Measurements from ENCODE around the gene CSTPP1.
"Not testable (repeated sequence)": the region's sequence is repeated elsewhere in the genome, so short reads cannot be mapped to it uniquely, and the experiment has no call there.

Gene CSTPP1

DNA sequence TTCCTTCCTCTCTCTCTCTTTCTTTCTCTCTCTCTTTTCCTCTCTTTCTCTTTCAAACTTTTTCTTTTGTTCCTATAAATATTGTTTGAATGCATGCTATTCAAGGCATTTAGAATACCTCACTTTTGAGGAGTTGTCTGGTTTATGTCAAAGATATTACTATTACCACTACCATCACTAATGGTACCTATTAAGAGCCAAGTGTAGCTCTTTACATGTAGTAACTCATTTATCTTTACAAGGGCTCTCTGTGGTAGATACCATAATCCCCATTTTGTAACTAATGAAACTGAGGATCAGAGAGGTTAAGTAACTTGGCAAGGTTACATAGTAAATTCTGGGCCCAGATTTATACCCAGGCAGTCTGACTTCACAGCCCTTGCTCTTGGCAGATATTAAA is 116.0 kb downstream of the CSTPP1 start:
- DNase-seq, result no peak

DNA sequence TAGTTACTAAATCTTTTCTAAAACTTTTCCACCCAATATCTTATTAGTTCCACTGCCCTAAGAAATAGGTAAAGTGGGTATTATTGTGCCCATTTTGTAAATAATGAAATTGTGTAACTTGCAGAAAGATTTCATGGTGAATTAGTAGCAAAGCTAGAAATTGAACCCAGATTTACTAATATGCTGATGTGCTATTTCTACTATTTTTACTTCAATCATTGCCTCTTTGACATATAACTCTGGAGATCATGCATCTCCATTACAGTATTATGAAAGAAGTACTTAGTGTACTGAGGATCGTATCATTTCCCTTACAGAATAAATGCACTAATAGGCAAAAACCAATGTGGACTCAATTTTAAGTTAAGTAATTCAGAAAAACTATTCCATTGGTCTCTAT is 119.0 kb downstream of the CSTPP1 start:
- no peak for DNase-seq

DNA sequence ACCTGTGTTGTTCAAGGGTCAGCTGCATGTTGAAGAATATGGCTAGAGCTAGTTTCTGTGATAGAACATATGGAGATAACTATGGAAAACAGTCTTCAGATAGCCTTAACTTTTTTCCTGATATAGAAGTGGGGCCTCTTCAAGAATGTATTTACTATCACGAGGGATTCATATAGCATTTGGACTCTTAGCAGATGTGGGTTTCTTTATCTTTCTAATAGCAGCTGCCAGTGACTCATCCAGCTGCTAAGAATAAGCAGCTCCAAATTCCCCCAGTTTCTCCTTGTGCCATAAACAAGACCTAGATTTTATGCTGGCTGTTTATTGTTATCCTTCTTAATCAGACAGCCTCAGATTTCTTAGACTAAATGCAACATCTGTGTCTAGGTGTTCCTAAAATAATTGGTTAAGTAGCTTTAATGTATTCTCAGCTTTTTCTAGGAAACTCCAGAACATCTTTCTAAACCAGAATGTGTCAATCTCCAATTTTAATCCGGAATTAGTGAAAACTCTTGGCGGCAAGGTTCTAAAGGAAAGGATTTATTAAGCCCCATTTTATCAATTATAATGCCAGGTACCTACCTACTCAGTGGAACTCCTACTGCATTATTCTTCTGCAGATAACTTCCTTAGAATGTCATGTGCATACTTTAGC is 119.8 kb downstream of the CSTPP1 start:
- DNase-seq, result no peak

DNA sequence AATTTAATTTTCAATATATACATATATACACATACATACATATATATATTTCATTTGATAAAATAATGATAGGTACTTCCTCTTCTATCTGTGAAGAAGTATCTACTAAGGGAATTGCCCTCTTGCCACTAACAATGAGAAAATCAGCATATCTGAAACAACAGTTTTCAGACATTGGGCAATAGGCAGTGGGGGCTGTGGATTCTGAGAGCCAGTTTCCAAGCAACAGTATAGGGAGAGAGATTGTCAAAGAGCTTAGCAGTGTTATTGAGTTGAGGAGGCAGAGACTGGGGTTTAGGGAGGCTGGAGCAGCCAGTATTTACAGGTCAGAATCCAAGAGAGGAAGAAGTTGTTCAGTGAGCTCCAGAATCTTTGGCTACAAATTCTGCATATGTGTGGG is 120.8 kb downstream of the CSTPP1 start:
- DNase-seq, result no peak

DNA sequence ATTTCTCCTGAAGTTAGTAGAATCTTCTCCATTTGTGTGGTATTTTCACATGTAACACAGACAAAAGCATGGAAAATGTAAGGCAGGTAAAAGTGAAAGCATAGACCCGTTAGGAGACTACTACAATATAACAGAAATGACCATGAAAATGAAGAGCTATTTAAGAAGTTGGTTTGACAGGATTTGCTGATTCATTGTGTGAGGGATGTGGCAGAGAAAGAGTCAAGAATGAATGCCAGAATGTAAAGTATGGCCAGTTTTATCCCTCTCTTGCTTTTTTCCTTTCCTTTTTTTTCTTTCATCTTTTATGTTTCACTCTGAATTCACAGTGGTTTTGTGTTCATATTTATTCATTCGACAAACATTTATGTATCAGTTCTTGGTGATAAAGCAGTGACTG is 124.2 kb downstream of the CSTPP1 start:
- no peak for DNase-seq

DNA sequence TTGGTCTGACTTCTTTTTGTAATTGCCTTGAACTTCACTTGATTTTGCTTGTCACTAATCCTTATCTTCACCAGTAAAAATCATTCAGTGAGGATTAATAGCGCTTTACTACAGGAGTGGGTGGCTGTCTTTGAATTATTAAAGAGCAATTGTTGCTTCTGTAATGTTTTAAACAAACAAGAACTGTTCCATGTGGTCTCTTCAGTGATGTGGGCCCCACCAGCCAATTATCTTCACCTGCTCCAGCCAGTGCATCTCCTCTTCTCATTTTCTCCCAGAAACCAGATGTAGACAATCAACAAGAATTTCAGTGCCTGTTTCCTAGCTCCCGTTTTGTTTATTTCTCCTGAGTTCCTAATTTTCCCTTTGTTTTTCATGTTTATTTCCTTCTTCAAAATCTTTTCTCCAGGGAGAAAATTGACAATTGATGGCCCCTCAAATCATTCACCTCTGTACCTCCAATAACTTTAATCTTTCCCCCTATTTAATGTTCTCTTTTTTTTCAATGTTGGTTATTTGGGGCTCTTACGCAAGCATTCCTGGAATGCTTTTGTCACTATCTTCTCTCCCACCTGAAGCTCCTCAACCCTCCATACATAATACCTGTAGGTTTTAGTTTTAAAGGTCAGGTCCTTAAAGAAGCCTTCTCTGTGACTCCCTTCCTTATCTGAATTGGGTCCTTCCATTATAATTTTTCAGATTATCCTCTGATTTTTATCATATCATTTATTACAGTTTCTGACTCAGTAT is 125.0 kb downstream of the CSTPP1 start:
- DNase-seq, result no peak

DNA sequence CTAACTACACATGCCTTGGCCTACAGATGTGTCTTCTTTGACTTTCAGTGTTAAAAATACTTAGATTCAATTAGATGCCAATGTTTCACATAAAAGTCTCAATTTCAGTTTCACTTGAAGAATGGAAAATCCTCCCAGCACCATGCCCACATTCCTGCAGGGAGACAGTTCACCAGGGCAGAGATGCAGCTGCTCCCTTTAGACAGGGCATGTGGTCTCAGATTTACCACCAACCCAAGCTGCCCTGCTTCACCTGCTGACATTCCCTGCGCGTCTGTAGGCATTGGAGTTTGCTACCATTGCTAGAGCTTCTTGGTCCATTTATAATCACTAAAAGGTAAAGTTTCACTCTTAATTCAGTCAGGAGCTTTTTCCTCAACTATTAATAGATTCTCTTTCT is 126.2 kb downstream of the CSTPP1 start:
- DNase-seq, result no peak

DNA sequence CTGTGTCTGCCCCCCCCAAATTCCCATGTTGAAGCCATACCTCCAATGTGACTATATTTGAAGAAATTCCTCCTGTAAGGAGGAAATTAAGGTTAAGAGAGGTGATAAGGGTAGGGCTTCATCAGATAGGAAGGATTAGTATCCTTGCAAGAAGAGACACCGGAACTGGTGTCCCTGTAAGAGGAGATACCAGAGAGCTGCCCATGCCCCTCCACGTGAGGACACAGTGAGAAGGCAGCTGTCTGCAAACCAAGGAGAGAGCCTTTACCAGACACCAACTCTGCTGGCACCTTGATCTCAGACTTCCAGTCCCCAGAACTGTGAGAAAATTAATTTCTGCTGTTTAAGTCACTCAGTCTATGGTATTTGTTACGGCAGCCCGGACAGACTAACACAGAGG is 130.8 kb downstream of the CSTPP1 start:
- DNase-seq, result no peak

DNA sequence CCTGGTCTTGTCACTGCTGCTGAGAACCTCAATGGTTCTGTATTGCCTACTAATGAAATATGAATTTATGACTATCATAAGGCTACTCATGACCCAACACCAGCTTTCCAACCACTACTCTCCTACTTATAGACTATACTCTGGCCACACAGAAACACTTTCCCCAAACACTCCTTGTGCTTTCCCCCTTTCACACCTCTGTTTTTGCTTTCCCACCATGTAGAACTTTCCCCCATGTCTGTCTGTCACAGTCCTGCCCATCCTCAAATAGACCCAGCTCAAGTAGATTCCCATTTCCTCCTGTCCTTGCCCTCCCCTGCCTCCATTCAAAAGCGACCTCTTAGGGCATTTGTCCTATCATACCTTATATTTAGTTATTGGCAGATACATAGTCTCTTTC is 134.2 kb downstream of the CSTPP1 start:
- DNase-seq, result no peak

DNA sequence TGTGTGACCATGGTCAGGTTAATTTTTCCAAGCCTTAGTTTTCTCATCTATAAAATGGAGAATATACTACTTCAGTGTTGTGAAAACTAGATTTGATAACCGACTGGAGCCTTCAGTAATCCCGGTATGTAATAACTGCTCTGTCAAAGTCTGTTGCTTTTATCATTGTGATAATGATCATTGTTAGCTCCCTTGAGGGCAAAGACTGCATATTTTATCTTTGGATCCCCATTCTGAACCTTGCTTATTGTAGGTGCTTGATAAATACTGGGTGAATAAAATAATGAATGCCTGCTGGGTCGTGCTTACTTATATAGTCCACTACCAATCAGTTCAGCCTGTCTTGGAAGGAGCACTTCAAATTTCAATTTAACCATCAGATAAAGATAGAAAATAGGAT is 134.8 kb downstream of the CSTPP1 start:
- DNase-seq, result no peak

DNA sequence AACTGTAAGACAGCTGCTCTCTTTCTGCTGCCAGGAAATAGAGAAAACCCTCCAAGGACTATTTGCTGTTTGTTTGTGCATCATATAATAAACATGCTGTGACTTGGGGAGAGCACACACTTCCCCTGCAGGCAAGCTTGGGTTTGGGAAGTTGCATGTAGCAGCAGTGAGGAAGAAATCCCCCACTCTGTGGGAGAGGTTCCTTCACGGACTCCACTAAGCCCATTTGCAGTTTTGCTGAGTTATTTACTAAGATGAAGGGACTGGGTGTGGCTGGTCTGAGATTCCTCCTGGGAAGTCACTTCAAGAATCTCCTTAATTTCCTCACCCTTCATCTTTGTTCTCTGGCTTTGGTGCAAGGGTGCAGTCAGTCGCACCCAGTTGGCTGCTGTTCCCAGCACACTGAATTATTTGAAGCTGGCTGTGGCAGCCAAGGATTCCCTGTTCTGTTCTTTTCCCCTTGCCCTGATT is 135.3 kb downstream of the CSTPP1 start:
- DNase-seq, result no peak

DNA sequence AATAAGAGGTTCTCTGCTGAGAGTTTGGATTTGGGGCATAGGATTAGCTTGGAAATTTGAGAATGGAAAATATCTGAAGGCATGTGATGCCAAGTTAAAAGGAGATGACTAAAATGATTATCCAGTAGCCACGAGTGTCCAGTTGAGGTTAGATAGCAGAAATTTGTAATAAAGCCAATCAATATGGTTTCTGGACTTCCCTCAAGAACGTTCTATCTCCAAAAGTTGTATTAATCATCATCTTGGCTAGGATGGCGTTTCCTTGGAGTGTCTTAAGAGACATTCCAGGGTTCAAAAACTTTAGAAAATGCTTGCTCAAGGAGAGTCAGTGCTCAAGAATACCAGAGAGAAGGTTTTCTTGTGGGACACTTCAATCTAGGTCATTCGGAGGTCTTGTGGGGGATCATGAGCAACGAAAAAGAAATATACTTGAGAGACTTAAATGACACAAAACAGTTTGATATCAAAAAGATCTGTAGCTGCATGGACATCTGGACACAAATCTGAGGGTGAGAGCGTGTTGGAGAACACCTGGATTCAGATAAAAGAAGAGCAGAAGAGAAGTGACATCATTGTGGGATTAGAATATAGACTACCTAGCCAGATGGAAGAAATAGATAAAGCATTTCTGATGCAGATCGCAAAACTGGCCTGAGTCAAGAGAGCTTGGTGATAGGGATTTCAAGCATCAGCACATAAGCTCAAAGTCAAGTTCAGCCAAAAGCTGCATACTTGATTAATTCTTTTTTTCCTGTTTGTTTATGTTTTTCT is 142.4 kb downstream of the CSTPP1 start:
- no peak for DNase-seq

DNA sequence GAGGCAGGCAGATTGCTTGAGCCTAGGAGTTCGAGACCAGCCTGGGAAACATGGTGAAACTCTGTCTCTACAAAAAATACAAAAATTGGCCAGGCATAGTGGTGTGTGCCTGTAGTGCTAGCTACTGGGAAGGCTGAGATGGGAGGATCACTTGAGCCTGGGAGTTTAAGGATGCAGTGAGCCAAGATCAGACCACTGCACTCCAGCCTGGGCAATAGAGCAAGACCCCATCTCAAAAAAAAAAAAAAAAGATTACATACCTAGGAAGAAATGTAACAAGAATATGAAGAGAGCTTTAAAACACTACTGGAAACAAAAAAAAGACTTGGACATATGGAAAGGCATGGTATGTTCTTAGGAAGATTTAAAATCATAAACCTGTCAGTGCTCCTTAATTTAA is 144.2 kb downstream of the CSTPP1 start:
- not testable (repeated sequence) for DNase-seq

DNA sequence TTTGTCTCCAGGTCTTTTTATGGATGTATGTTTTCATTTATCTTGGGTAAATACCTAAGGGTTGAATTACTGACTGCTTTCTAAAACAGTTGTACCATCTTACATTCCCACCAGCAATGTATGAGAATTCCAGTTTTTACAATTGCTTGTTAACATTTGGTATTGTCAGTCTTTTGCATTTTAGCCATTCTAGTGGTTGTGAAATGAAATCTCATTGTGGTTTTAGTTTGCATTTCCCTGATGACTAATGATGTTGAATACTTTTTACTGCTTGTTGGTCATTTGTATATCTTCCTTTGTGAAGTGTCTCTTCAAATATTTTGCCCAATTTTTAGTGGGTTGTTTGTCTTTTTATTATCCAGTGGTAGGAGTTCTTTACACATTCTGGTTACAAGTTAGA is 147.4 kb downstream of the CSTPP1 start:
- no peak for DNase-seq

DNA sequence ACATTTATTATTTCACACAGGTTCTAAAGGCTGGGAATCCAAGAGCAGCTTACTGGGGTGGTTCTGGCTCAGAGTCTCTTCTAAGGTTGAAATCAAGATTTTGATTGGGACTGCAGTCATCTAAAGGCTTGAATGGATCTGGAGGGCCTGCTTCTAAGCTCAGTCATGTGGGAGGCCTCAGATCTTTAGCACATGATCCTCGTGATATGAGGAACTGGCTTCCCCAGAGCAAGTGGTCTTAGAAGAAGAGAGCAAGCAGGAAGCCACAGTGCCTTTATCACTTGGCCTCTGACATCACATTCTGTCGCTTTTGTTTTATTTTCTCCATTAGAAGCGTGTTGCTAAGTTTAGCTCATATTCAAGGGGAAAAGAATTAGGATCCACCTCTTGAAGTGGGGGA is 151.2 kb downstream of the CSTPP1 start:
- DNase-seq, result no peak

DNA sequence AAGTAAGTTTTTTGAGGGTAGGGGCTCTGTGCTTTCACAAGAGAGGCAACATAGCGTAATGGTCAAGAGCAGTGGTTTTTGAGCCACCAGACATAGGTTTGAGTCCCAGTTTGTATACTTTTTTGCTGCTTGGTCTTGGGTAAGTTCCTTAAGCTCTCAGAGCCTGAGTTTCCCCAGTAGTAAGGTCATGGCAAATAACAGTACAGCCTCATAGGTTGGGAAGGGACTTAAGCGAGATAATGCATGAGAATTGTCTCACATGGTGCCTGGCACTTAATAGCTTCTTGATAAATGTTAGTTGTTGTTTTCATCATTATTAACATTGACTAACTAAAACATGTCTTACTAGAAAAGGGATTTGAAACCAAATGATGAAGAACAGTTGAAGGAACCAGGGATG is 157.0 kb downstream of the CSTPP1 start:
- DNase-seq, result no peak

DNA sequence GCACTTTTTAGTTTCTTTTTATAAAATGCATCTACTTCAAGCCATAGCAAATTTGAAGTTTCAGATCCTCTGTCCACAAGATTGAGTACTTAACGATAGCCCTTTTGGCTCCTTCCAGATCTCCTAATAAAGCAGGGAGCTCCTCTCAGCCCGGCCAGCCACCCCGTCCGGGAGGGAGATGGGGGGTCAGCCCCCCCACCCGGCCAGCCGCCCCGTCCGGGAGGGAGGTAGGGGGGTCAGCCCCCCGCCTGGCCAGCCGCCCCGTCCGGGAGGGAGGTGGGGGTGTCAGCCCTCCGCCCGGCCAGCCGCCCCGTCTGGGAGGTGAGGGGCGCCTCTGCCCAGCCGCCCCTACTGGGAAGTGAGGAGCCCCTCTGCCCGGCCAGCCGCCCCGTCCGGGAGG is 160.3 kb downstream of the CSTPP1 start:
- not testable (repeated sequence) for DNase-seq

DNA sequence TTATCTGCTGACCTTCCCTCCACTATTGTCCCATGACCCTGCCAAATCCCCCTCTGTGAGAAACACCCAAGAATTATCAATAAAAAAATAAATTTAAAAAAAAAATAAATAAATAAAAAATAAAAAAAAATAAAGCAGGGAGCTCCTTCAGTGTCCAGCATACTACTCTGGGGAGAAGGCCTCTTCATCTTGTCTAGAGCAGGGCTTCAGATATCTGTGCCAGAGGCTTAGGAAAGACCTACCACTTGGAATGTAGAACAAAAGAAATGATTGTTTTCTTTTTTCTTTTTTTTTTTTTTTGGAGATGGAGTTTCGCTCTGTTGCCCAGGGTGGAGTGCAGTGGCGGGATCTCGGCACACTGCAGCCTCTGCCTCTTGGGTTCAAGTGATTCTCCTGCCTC is 161.7 kb downstream of the CSTPP1 start:
- DNase-seq, result not testable (repeated sequence)

DNA sequence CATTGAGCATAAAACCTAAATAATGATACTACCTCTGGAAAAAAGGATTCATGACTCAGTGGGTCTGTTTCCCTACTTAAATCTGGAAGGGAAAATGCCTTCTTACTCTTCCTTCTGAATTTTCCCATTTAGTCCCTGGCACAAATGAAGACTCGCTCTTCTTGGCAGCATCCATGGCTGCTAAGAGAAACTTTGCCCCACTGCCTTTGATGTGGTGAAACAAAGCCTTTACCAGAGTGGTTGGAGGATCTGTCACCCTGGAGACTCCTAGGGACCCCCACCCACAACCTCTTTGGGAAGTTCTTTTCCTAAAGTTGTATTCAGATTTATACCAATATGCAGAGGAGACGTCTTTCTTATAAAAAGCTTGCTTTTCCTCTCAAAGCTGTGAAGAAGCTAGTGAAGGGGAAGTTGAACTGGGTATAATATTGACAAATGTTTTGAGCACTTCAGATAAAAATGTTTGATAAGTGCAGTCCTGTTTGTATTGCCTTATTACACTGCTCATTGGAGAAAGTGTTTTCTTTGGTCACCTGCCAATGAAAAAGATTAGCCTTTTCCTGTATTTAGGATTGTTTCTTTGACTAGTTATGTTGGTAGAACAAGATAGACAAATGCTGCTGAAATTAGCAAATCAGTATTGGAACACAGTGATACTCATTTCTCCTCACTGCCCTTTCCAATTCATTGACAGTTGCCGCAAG is 162.8 kb downstream of the CSTPP1 start:
- peak; percentile 24 for DNase-seq

DNA sequence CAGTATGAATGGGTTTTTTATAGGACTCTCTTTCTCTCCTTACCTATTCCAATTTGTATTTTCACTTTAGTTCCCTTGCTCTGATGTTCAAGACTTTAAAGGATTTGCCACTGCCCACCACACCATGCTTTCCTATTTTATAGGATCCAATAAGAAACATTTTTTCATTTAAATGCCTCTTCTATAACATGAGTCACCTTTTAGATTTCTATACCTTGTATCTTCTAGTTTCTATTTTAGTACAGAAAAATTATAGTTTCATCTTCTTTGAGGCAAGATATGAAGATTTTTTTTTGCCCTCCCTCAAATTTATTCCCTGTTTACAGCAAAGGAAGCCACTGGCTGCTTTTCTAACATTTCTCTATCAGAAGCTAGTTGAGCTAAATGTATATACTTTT is 163.4 kb downstream of the CSTPP1 start:
- DNase-seq, result no peak

DNA sequence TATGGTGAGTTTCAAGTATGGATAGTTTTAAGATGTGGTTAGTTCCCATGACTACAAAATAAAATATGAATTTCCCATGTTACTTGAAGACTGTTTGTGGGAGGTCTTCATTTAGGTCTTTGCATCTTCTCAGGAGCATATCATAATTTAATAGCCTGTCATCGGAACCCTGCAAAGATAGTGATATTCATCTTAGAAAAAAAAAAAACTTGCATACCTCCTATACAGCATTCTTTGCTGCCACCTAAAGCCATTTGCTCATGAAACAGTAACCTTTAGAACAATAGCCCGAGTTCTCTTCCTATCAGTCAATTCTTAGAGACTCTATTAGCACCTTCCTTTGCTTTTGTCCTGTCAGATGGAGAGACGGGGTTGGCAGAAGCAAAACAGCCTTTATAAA is 164.8 kb downstream of the CSTPP1 start:
- DNase-seq, result no peak

DNA sequence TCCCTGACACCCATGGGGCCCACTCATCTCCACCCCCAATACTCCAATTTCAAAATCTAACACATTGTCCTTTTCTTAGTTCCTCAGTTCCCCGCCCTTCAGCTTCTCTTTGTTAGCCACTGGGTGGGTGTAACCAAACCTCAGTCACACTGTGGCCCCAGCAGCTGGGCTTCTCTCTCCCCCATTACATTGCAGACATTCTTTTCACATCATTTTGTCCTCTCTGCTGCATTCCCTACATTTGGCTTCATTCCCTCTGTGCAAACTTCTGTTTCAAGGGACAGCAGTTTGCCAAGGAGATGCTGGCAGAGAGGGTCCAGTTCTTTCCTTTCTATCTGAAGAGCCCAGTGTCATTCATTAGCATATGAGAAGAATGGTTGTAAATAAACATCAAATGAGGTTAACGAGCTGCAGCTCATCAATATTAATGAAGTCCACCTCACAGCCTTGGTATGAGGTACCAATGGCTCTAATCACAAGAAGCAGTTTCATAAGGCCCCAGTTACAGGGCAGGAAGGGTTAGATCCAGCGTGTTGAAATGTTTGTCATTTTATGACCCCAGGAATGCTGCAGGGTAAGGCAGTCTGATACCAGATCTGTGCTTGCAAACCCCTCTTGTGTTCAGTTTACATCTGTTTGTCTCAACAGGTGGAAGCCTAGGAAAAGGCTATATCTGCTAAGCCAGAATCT is 167.8 kb downstream of the CSTPP1 start:
- no peak for DNase-seq

DNA sequence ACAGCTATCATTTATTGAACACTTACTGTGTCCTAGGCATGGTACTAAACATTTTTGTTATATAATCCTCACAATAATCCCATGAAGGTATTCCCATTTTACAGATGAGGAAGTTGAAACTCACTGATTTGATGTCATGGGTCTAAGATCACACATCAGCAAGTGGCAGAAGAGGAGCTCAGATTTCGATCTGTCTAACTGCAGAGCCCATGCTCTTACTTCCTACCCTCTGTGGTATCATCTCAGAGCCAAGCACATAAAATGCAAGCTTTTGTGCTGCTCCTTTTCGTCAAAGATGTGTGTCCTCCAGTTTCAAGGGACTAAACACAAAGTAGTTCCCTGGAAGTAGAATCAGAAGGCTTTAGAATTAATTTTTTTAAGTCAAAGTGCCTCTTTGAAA is 169.0 kb downstream of the CSTPP1 start:
- no peak for DNase-seq
